Panc1 (cell line): ENCODE measurements around the gene APOBEC3A. TPM values are rescaled to one million over a fixed set of nuclear protein-coding genes. Genes with fewer than 3 reads are reported as not detected.

Experiments
- ATAC-seq: fragments of 200-7000 bp; cut with Tn5 transposase; 2 replicates; pipeline ENCODE4 v1.9.1; 2020; ENCODE audit warnings: mild to moderate bottlenecking, moderate library complexity
- BruUV-seq: library from RNA; stranded (reverse); fragments of 400-500 nt; replicated peaks from 2 replicates; lab custom pipeline; 2021; lab: Mats Ljungman, UMichigan
- CTCF ChIA-PET: fragments of 300-600 bp; sonication (Branson Sonifier 250); formaldehyde crosslinking; loops from one replicate; lab custom pipeline; 2022; ENCODE audit warnings: antibody characterized with exemption; lab: Charles Lee
- POLR2A ChIA-PET: fragments of 300-600 bp; sonication (Branson Sonifier 250); formaldehyde crosslinking; loops from one replicate; lab custom pipeline; 2022; ENCODE audit warnings: antibody characterized with exemption; lab: Charles Lee
- DNase-seq: peaks from one replicate; pipeline ENCODE4 v3.0.0-alpha.2; 2010; ENCODE audit warnings: low read depth, low spot score
- H3K27ac ChIP-seq: 2 replicates; pipeline ENCODE4 v1.5.1; 2011; ENCODE audit warnings: mild to moderate bottlenecking, low read length, inconsistent platforms
- H3K27me3 ChIP-seq: fragments of 200-500 bp; sonication (Bioruptor generic); 2 replicates; pipeline ENCODE4 v1.6.0; 2014; ENCODE audit warnings: low read length, inconsistent platforms; ENCODE audit not compliant: control insufficient read depth, insufficient read depth
- H3K36me3 ChIP-seq: fragments of 200-500 bp; sonication (Bioruptor generic); 2 replicates; pipeline ENCODE4 v1.5.1; 2014; ENCODE audit warnings: inconsistent platforms, mild to moderate bottlenecking, low read length, moderate library complexity; ENCODE audit not compliant: control insufficient read depth, insufficient read depth
- H3K4me1 ChIP-seq: 2 replicates; pipeline ENCODE4 v1.5.1; 2011; ENCODE audit warnings: inconsistent platforms, mild to moderate bottlenecking, low read length, moderate library complexity; ENCODE audit not compliant: control insufficient read depth, insufficient read depth
- H3K4me3 ChIP-seq, 2 experiments: 2 replicates each; pipeline ENCODE4 v1.5.1; 2011 to 2012; ENCODE audit warnings: low read depth in 2 of 2, low read length in 2 of 2, mild to moderate bottlenecking in 2 of 2, inconsistent platforms in 1 of 2, moderate library complexity in 1 of 2
- H3K9me3 ChIP-seq: fragments of 200-500 bp; sonication (Bioruptor generic); 2 replicates; pipeline ENCODE4 v1.5.1; 2014; ENCODE audit warnings: low read depth, mild to moderate bottlenecking, inconsistent platforms, low read length, moderate library complexity; ENCODE audit not compliant: control insufficient read depth, insufficient read depth
- POLR2AphosphoS5 ChIP-seq: IDR thresholded peaks from 2 replicates; pipeline ENCODE4 v1.6.1; 2012; ENCODE audit warnings: mild to moderate bottlenecking, low read depth, low read length, moderate library complexity
- SIN3A ChIP-seq: IDR thresholded peaks from 2 replicates; pipeline ENCODE4 v1.6.1; 2012; ENCODE audit warnings: low read depth, mild to moderate bottlenecking, low read length, moderate library complexity, borderline replicate concordance; ENCODE audit not compliant: insufficient read depth
- TCF7L2 ChIP-seq: IDR thresholded peaks from 2 replicates; pipeline ENCODE4 v1.6.1; 2011; ENCODE audit warnings: mild to moderate bottlenecking, low read depth, low read length, inconsistent platforms
- in situ Hi-C: cut with HindIII; loops from 2 replicates; pipeline ENCODE4 v1.10.0; 2016; ENCODE audit warnings: low sequenced_read_pairs, low pct_unique_long_range_greater_than_20kb
- intact Hi-C: fragments of 100-400 bp; cut with micrococcal nuclease; formaldehyde crosslinking; loops from one replicate; pipeline ENCODE4 v1.10.0; 2022; ENCODE audit not compliant: unreplicated experiment
- total RNA-seq: library from RNA; stranded (reverse); gene quantifications from one replicate; pipeline ENCODE4 v1.2.1, GENCODE V29; 2021; ENCODE audit not compliant: unreplicated experiment
- TF ChIP-seq, protein P1 (sequence below), 2 experiments: IDR thresholded peaks; 2 replicates each; pipeline ENCODE4 v1.6.1; 2011 to 2012; ENCODE audit warnings: low read depth in 2 of 2, control low read depth in 1 of 2, low read length in 1 of 2, mild to moderate bottlenecking in 1 of 2, moderate library complexity in 1 of 2; ENCODE audit not compliant: insufficient read depth in 1 of 2
- TF ChIP-seq, protein P2 (sequence below): fragments of 450-650 bp; IDR thresholded peaks from 2 replicates; pipeline ENCODE4 v1.5.1; 2017; ENCODE audit warnings: mild to moderate bottlenecking

APOBEC3A gene
- total RNA-seq, 1 experiment from 2014 or later: not detected

DNA sequence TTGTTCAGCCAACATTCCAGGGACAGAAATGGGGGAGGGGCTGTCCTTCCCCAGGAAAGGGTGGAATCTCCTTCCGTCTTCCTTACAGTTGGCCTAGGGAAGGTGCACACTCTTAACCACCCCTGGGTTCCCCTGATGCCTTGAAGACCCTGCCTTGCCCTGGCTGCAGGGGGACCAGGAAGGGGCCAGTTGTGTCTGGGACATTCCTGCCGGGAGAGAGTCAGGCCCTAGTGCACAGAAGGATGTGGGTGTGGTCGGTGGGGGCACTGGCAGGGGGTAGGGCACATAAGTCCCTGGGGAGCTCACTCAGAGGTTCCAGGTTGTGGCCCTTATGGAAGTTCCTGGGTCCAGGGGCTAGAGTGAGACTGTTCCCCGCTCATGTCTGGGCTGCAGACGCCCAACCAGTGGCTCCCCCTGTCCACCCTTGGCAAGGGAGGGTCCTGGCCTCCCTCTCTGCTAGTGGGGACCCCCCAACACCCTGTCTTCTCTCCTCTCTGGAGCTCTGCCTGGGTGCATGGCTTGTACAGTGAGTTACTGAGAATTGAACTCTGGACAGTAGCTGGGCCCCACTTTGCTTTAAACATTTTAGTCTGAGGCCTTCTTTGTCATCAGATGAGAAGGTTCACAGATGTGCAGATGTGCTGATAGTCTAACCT, 2.0 kb upstream of the APOBEC3A start:
- H3K27ac ChIP-seq: no peak overlapping the region
- intact Hi-C loops: no loop called here
- H3K27me3 ChIP-seq: 0 out of 2 replicates have a peak, but pooled peaks cover 2% of the 10 kb centered on the region
- in situ Hi-C loops: no loop called here
- TF ChIP-seq TCF7L2 (no peak), POLR2AphosphoS5 (no peak), SIN3A (no peak)
- TF ChIP-seq, protein P1, sequence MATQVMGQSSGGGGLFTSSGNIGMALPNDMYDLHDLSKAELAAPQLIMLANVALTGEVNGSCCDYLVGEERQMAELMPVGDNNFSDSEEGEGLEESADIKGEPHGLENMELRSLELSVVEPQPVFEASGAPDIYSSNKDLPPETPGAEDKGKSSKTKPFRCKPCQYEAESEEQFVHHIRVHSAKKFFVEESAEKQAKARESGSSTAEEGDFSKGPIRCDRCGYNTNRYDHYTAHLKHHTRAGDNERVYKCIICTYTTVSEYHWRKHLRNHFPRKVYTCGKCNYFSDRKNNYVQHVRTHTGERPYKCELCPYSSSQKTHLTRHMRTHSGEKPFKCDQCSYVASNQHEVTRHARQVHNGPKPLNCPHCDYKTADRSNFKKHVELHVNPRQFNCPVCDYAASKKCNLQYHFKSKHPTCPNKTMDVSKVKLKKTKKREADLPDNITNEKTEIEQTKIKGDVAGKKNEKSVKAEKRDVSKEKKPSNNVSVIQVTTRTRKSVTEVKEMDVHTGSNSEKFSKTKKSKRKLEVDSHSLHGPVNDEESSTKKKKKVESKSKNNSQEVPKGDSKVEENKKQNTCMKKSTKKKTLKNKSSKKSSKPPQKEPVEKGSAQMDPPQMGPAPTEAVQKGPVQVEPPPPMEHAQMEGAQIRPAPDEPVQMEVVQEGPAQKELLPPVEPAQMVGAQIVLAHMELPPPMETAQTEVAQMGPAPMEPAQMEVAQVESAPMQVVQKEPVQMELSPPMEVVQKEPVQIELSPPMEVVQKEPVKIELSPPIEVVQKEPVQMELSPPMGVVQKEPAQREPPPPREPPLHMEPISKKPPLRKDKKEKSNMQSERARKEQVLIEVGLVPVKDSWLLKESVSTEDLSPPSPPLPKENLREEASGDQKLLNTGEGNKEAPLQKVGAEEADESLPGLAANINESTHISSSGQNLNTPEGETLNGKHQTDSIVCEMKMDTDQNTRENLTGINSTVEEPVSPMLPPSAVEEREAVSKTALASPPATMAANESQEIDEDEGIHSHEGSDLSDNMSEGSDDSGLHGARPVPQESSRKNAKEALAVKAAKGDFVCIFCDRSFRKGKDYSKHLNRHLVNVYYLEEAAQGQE (IDR thresholded peaks at IDR 0.05; ENCODE audit: insufficient read depth in 1 of 2, low read depth in 2 of 2, low read length in 1 of 2): no peak
- TF ChIP-seq, protein P2, sequence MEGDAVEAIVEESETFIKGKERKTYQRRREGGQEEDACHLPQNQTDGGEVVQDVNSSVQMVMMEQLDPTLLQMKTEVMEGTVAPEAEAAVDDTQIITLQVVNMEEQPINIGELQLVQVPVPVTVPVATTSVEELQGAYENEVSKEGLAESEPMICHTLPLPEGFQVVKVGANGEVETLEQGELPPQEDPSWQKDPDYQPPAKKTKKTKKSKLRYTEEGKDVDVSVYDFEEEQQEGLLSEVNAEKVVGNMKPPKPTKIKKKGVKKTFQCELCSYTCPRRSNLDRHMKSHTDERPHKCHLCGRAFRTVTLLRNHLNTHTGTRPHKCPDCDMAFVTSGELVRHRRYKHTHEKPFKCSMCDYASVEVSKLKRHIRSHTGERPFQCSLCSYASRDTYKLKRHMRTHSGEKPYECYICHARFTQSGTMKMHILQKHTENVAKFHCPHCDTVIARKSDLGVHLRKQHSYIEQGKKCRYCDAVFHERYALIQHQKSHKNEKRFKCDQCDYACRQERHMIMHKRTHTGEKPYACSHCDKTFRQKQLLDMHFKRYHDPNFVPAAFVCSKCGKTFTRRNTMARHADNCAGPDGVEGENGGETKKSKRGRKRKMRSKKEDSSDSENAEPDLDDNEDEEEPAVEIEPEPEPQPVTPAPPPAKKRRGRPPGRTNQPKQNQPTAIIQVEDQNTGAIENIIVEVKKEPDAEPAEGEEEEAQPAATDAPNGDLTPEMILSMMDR: no peak
- H3K9me3 ChIP-seq: no peaks in the 10 kb centered on the region
- H3K4me1 ChIP-seq: no peaks in the 10 kb centered on the region
- H3K36me3 ChIP-seq: no peaks in the 10 kb centered on the region
- ChIA-PET CTCF (no interaction called here), POLR2A (no interaction called here)
- no TSS peak for BruUV-seq
- no peak for ATAC-seq
- no peak overlapping the region for H3K4me3 ChIP-seq
- DNase-seq: no peak

DNA sequence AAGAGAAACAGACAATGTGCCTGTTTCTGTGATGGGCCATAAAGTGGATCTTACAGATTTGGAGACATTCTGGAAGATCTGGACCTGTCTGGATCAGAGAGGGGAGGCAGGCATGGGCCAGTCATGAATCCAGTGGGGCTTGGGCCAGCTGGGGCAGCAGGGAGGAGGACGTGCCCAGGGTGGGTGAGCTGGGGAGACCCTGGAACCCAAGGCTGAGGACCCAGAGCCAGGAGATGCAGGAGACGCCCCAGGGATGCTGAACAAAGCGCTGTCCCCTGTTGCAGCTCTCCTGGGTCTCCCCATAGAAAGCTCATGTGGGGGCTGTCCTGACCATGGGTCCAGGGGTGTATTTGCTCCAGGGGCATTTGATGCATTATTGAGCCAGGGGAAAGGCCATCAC, 1.5 kb upstream of the APOBEC3A start:
- Histone ChIP-seq H3K36me3 (no peaks in the 10 kb centered on the region), H3K4me3 (no peak overlapping the region), H3K9me3 (no peaks in the 10 kb centered on the region), H3K27ac (no peak overlapping the region), H3K4me1 (no peaks in the 10 kb centered on the region), H3K27me3 (0 out of 2 replicates have a peak, but pooled peaks cover 2% of the 10 kb centered on the region)
- no TSS peak for BruUV-seq
- ATAC-seq (no peak), DNase-seq (no peak)
- TF ChIP-seq TCF7L2 (no peak), SIN3A (no peak), POLR2AphosphoS5 (no peak)
- TF ChIP-seq, protein P2: no peak
- TF ChIP-seq, protein P1 (IDR thresholded peaks at IDR 0.05; ENCODE audit: insufficient read depth in 1 of 2, low read depth in 2 of 2, low read length in 1 of 2): no peak
- in situ Hi-C loops (no loop called here), intact Hi-C loops (no loop called here)
- POLR2A ChIA-PET: no interaction called here
- CTCF ChIA-PET: no interaction called here
